Lung microvascular endothelial cell (primary cell): ENCODE results near the gene PLA2G4F. TPM values are rescaled to one million over a fixed set of nuclear protein-coding genes. Genes with fewer than 3 reads are reported as not detected.
A peak's percentile ranks its signal among the peaks of the same experiment; 100 is the strongest.

ENCODE experiments used
- DNase-seq, 2 donors: peaks; one replicate each; pipeline versions ENCODE4 v3.0.0 to v3.0.0-alpha.2; 2010; ENCODE audit warnings: low read depth in 2 of 2
- total RNA-seq: library from RNA; depleted of rRNA; stranded (reverse); fragments of >200 nt; gene quantifications from 2 replicates; pipeline ENCODE4 v1.2.1, GENCODE V29; 2014

PLA2G4F gene
- total RNA-seq, 1 donor from 2014 or later = not detected

DNA sequence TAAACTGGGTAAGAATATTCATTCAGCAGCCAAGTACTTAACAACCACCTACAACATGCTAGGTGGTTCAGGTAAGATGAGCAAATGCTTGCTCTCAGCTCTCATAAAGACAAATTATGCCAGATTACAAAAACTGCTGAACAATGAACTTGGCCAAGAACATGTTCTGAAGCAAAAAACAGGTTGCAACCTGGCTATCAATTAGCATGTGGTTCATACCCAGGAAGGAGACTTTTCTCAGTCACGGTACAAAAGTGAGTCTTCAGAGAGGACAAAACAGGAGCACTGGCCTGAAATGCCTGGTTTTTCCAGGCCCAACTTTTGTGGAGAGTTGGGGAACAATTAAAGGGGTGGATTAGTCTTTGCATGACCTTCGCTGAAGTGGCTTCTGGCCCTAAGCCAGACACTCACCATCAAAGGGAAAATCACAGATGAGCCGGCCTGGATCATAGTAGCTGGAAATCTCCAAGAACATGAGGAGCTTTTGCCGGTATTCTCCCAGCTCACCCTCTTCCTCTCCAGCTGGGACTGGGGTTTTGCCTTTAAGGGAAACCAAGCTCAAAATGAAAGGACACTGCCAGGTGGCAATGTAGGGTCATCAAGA is 7.6 kb upstream of the PLA2G4F start:
- no peak for DNase-seq

DNA sequence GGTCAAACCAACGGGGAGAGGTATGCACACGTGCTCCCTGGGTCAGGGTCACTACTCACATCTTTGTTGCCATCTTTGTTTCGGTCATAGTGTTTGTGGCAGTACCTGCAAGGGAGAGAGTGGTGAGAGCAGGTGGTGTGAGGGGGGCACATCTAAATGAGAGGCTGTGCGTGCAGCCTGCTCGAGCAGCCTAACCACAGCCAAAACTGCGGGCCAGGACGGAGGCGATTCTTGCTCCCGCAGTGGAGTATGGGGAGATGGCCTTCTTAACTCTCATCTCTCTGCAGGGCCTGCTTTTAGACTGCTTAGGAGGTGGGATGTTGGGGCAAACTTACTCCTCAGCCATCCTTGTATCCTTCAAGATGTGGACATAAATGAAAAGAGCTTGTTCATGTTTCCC is 6.9 kb upstream of the PLA2G4F start:
- no peak for DNase-seq

DNA sequence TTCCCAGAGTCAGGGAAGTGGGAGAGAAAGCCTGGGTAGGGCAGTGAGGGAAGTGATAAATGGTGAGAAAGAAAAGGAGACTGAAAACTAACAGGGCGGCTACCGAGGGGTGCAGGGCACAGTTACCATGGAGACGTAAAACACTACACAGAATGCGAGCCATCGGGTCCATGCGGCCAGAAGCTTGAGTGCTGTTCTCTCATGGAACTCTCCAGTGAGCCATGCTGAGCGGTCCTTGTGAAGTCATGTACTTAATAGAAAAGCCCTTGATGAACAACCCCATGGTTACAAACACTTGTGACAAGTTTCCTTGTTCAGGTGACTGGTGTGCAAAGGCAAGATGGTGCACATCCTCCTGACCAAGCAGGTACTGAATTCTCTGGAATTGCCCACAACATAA is 3.7 kb upstream of the PLA2G4F start:
- DNase-seq = no peak

DNA sequence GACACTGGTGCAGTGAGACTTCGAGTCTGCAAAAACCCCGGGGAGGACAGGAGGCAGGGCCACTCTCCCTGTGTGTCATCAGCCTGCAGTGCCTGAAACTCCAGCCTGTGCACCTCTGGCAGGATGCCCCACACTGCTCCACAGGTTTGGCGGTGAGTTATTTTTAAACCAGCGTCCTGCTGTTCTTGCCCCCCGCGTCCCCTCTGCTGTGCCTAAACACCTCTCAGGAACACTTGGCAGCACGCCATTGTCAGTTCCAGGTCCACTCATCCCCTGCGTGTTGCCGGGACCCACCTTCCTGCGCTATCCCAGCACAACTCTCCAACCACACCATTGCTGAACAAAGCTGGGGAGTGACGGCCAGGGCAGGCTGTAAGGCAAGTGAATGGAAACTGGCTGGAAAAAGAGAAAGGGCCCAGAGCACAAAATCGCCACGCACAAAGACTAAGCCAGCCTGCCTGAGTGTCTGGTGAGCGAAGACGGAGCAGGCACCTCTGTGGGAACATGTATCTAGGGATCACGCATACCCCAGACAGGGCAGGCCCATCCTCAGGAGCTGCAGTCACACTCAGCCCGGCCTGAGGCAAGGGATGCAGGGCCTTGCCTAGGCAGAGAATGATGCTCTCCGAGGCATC is 3.1 kb upstream of the PLA2G4F start:
- peak in 1 of 2 donors; percentile 87 for DNase-seq

DNA sequence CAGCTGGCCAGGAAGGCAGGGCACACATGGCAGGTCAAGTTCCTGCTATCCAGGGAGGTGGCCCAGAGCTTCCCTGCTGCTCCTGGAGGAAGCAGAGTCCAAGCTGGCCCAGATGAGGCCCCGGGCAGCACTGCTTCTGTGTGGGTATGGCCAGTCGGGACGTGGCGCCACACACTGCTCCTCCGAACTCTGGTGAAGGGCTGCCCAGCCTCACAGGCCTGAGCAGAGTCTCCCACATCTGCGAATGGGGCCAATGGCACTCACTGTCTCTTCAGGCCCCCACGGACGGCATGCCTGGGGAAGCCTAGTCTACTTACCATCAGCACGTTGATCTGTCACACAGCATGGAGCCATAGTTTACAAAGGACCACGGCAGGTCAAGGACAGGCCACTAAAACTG is 2.5 kb upstream of the PLA2G4F start:
- DNase-seq = peak in 1 of 2 donors; percentile 12

DNA sequence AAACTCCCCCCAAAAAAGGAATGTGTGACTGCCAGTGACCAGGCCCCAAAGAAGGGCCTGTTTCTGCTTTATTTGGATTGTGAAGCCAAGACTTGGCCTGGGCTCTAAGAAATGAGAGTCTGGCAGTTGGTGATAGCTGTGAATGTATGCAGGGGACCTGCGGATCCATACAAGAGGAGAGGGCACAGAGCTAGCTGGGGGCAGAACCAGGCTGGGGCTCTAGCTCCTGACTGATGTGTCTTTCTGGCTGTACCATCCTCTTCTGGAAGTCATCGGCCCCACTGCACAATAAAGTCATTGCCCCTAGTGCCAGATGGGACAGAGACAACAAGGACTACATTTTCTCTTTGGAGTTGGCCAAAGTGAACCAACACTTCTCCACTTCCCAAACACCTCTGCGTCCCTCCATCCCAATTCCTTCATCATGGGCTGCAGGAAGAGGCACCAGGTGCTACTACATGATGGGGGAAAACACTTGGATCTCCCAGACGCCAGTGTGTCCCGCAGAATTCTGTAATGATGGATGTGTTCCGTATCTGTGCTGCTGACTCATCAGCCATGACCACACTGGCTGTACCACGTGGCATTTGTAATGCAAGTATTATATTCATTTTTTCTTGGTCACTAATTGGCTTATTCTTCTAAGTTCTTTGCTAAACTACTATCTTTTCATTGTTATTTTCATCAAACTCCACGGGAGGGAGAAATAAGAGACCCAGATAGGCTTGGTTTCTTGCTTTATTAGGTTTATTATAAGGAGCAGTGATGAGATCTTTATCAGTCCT is 1.7 kb upstream of the PLA2G4F start:
- DNase-seq = peak; percentile 63 to 79

DNA sequence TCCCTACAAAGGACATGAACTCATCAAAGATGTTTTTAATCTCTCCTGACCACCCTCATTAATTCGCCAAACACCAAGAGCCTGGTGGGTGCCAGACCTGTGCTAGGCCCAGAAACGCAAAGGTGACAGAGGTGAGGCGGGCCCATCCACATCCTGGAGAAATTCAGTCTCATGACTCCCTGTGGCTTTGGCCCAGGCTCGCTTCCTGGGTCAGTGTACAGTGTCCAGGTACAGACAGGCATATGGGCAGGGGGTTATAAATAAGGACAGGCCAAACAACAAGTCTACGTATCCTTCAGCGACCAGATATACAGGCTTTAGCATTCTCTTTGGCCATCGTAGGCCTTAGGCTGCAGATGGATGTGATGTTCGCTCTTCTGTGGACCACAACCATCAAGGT is 945 bp upstream of the PLA2G4F start:
- no peak for DNase-seq

DNA sequence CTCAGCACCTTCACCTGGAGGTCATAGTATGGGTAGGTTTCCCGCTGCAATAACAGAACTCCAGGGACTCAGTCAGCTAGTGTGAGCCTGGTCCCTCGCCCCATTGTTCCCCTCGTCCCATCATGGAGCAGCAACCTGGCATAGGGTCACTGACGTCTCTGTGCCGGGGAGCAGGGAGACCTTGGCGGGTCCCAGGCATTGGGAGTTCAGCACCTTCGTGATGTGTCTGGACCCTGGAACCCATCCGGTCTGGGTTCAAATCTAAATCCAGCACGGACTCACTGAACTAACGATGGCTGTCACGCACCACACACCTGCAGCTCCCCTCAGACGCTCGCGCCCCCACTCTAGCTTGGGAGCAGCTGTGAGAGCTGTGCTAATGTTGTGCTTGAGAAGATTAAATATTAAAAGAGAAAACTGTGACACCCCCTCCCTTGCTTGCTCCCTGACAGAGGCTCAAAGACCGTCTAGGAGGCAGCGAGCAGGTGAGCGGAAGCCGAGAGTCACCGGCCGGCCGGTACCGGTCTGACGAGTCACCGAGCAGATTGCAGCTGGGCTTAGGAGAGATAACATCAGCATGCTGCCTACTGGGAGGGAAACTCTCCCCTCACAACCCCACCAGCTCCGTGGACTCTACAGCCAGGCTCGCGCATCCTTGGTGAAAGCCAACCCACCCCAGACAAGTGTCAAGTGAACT is 742 bp downstream of the PLA2G4F start:
- no peak for DNase-seq

DNA sequence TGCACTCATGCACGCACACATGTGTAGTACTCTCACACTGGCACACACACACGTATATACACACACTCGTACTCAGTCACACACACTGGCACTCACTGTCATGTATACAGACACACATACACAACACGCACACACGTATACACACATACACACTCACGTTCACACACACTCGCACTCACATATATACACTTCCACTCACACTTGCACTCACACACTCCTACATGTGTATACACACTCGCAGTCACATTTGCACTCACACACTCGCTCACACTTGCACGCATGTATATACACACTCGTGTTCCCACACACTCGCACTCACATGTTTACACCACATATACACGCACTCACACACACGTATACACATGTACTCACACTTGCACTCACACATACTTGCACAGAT is 1.5 kb downstream of the PLA2G4F start:
- DNase-seq = no peak

DNA sequence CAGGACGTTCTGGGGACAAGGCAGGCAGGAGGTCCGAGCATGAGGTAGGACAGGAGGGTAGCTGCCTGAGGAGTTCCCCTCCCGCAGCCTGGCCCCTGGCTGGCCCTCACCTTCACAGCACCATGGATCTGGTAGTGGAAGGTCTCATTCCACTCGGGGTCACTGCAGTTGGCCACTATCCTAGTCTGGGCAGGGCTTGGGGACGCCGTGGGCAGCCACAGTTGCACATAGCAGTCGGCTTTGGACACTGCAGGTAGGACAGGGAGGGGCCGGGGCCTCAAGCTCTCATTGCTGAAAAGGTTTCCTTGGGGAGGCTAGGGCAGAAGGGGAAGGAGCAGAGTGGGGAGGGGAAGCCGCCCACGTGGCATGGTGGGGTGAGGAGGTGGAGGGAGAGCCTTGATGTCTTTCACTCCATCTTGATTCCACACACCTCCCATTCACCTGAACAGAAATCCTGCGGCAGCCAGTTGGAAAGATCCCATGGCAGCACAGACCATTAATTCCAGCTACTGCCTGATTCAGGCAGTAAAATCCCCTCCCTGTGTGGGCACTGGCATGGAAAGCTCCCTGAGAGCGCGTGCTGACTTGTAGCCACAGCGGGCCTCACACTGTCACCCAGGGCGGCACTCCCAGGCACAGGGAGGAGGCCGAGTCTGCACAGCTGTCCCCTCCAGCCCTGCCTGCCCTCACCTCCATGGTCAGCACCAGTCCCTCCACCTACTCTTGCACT is 2.1 kb downstream of the PLA2G4F start:
- DNase-seq = no peak

DNA sequence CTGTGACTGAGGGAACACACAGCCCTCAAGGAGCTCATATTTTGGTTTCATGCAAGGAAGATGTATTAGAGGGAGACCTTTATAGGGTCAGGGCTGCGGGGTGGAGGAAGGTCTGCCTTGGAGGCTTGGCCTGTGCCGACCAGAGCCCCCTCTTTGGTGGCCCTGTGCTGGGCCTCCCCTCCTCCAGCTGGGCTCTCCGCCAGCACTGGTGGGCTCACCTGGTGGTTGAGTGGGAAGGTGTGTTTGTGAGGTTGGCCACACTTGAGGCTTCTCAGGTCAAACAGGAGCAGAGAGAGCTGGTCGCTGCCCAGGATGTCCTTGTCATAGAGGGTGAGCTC is 2.6 kb downstream of the PLA2G4F start:
- no peak for DNase-seq

DNA sequence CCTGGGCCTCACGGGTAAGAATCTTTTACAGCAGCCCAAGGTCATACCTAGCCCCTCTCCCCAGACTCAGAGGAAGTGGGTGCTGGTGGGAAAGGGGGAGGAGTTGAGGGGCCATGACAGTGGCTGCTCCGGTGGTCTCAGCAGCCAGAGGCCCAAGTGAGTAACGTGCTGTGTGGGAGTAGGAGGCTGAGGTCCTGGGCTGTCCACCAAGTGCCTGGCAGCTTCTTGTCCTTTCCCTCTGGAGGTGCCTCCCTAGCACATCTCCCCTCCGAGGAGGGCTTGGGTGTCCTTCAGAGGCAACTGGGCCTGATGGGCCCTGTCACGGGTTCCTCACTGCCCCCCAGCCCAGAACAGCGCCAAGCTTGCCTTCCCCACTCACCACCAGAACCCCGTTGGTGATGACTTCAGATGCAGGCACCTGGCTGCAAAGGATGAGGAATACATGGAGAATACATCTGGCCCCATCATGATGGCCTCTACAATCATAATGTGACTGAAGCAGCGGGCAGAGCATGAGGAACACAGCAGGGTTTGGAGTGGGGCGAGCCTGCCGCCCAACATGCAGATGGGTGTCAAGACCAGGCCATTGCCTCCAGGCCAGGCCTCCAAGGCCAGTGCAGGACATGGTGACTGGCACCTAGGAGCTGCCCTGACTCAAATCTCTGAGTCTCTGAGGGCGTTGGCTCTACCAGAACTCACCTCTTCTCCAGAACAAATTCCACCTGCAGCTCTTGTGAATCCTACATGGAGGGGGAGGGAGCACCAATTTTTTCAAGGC is 3.3 kb downstream of the PLA2G4F start:
- DNase-seq = no peak

DNA sequence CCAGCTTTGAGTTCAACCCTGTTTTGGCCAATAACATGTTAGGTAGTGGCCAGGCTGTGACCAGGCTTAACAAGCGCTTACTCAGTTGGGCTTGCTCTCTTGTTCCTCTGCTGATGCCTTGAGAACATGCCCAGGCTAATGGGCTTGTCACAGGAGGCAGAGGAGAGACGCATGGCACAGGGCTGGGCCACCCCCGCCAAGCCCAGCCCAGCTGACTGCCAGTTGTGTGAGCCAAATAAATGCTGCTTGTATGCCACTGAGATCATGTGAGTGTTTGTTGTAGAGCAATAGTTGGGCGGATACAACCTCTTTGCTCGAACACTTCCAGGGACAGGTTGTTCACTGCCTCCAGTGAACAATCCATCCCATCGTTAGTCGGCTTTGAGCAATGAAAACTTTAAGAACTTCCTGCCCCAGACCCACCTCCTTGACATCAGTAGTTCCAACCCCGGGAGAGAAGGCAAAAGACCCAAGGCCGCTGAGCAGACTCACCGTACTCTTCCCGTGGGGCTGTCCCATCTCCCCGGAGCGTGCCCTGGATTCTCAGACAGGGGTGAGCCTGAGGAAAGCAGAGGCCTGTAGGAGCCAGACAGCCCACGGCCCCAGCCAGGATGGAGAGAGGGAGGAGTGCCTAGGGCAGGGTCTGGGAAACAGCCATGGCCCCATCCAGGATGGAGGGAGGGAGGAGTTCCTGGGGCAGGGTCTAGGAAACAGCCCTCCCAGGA is 4.1 kb downstream of the PLA2G4F start:
- no peak for DNase-seq

DNA sequence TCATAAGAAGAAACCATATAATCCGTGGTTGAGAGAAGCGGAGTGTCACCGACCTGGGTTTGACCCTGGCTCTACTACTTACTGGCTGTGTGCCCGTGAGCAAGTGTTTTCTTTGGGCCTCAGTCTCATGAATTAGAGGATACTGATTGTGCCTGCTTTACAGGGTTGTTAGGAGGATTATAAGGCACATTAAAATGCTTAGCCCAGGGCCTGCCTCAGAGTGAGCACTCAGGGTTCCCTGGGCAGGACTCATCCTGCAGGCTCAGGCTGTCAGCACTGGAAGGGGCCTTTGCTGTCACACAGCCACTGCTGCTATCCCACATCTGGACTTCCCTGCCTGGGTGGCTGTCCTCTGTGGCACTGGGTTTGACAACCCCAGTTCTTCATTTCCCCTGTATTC is 4.7 kb downstream of the PLA2G4F start:
- peak in 1 of 2 donors; percentile 34 for DNase-seq

DNA sequence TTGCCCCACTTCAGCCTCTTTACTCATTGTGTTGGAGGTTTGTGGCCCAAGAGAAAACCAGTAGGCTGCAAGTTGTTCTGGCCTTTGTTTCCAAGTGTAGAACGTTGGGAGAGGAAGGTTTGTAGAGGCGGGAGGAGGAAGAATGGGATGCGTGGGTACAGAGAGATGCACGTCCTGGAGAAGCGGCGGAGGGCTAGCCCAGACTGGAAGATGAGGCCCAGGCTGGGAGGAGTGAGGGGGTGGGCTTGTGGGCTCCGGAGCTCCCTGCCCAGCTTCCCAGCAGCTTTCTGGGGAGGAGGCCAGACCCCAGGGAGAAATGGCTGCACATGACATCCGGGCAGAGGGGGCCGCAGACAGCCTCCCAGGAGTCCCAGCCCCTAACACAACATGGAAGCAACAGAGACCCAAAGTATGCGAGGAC is 5.3 kb downstream of the PLA2G4F start:
- no peak for DNase-seq

DNA sequence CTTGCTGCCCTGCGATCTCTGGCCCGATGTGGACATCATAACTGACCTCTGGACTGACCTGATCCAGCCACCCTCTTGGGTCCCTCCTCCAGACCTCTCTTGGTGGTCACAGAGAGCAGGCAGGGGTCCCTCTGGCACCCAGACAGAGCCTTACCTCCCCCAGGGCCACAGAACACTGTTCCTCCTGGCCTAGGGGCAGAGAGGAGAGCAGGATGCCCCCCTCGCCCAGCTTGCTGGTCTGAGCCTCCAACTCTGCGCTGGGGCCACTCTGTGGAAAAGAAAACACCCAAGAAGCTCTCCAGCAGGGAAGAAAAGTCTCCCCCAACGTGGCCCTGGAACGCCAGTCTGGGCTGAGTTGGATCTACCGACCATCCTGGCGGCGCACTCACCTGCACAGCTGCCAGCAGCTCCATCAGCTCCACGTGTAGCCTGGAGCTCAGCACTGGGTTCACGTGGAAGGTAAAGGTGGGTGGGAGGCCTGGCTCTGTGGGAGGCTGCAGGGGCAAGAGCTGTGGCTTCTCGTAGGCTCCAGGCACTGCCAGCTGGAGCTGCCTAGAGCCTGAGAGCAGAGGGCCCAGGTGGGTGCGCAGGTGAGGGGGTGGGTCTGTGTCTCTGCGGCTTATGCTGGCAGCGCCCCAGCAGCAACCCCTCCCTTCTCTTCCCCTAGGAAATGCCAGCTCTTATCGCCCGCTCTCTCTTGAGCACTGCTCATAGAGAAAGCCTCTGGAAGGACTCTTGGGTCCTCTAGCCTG is 6.0 kb downstream of the PLA2G4F start:
- DNase-seq = no peak

DNA sequence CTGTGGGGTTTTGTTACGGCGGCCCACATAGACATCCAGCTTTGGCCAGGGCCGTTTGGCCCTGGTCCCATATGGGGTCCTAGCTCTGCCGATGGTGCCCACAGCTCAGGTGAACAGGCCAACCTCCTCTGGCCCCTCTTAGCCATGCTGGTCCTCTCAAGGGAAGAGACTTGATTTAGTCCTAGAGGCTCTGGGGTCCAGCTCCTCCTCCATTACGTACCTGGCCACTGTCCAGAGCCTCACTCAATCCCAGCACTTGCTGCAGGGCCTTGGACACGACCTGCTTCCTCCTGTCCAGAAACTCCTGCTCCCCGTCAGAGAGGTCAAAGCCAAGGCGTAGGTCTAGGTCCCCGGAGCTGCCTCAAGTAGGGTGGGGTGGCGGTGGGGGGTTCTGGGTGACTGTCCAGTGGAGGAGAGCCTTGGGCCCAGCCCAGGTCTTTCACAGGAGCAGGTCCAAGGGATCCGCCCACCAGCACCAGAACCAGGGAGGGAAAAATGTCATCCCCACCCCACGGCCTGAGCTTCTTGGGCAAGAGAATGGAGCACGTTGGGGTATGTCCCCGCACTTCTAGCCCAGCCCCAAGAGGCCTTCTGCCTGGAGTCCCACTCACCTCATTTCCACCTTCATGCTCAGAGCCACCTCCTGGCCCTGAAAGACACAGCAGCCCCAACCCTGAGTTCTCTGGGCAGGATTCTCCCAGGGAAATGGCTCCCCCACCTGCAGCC is 6.8 kb downstream of the PLA2G4F start:
- DNase-seq = no peak

DNA sequence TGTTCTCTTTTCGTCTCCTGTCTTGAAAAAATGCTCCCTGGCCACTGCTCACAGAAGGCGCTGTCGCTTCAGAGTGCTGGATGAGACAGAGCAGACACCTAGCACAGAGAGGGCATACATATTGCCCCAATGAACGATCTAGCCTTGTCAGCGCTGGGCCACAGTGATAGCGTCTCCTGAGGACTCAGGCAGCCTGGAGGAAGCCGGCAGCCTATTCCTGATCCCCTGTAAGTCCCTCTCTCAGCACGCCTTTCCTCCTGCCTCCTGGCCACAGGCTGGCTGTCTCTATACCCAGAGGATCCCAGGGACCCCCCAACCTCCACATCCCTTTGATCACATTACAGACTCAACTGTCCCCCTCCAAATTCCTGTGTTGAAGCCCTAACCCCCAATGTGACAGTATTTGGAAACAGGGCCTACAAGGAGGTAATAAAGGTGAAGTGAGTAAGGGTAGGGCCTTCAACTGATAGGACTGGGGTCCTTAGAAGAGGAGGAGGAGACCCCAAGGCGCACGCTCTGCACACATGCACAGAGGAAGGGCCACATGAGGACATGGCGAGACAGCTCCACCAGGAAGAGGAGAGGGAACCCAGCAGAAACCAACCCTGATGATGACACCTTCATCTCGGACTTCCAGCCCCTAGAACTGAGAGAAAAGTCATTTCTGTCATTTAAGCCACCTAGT is 7.5 kb downstream of the PLA2G4F start:
- no peak for DNase-seq
